SK-N-SH (cell line): Measurements from ENCODE around the gene MEGF6. TPM values are rescaled to one million over a fixed set of nuclear protein-coding genes. Genes with fewer than 3 reads are reported as not detected.

Source experiments
- CTCF ChIA-PET: fragments of 300-600, 350-600 bp; formaldehyde crosslinking; extraction: SDS; loops from one replicate; lab custom pipeline; 2021; lab: Yijun Ruan, JAX
- POLR2A ChIA-PET: fragments of 350-600 bp; sonication (Branson Sonifier 250); formaldehyde crosslinking; extraction: SDS; loops from one replicate; lab custom pipeline; 2020; ENCODE audit warnings: antibody characterized with exemption, inconsistent platforms; lab: Yijun Ruan, JAX
- DNase-seq: peaks from one replicate; pipeline ENCODE4 v3.0.0; 2012
- H2AFZ ChIP-seq: fragments of 200-600 bp; sonication (generic); 2 replicates; pipeline ENCODE4 v1.8.1; 2016; ENCODE audit warnings: antibody characterized with exemption, mild to moderate bottlenecking, low read depth
- H3F3A ChIP-seq: fragments of 200-600 bp; sonication (generic); replicated peaks from 2 replicates; pipeline ENCODE3; 2016; ENCODE audit warnings: antibody characterized with exemption, mild to moderate bottlenecking; ENCODE audit not compliant: insufficient read depth
- H3K27ac ChIP-seq, 2 experiments: fragments of 200-500 bp in 1 of 2; fragments of 200-600 bp in 1 of 2; sonication (Bioruptor generic) in 1 of 2; sonication (generic), shearing (Covaris generic) in 1 of 2; 2 replicates each; pipeline versions ENCODE4 v1.5.1 to v1.6.1; 2014 to 2016; ENCODE audit warnings: low read depth in 2 of 2, inconsistent platforms in 1 of 2, low read length in 1 of 2, mild to moderate bottlenecking in 1 of 2, mixed read lengths in 1 of 2
- H3K27me3 ChIP-seq: fragments of 200-600 bp; sonication (generic), shearing (Covaris generic); 2 replicates; pipeline ENCODE4 v1.6.1; 2016; ENCODE audit warnings: mixed run types; ENCODE audit not compliant: insufficient read depth
- H3K36me3 ChIP-seq, 2 experiments: fragments of 200-500 bp in 1 of 2; fragments of 200-600 bp in 1 of 2; sonication (Bioruptor generic) in 1 of 2; sonication (generic) in 1 of 2; replicated peaks in 1 of 2; 2 replicates each; pipeline versions ENCODE3 to v1.5.1; 2014 to 2016; ENCODE audit warnings: low read length in 1 of 2, mild to moderate bottlenecking in 1 of 2; ENCODE audit not compliant: insufficient read depth in 2 of 2, control insufficient read depth in 1 of 2
- H3K4me1 ChIP-seq, 2 experiments: fragments of 200-500 bp in 1 of 2; fragments of 200-600 bp in 1 of 2; sonication (Bioruptor generic) in 1 of 2; sonication (generic), shearing (Covaris generic) in 1 of 2; 2 replicates each; pipeline versions ENCODE4 v1.5.1 to v1.6.1; 2014 to 2016; ENCODE audit warnings: low read depth in 1 of 2, low read length in 1 of 2, mixed run types in 1 of 2; ENCODE audit not compliant: insufficient read depth in 2 of 2, control insufficient read depth in 1 of 2
- H3K4me2 ChIP-seq: fragments of 200-600 bp; sonication (generic), shearing (Covaris generic); 2 replicates; pipeline ENCODE4 v1.6.1; 2017; ENCODE audit warnings: mixed run types
- H3K4me3 ChIP-seq, 2 experiments: fragments of 200-500 bp in 1 of 2; fragments of 200-600 bp in 1 of 2; sonication (Bioruptor generic) in 1 of 2; sonication (generic), shearing (Covaris generic) in 1 of 2; 2 replicates each; pipeline versions ENCODE4 v1.5.1 to v1.8.1; 2014 to 2016; ENCODE audit warnings: low read depth in 2 of 2, inconsistent platforms in 1 of 2, low read length in 1 of 2, mild to moderate bottlenecking in 1 of 2, mixed read lengths in 1 of 2, moderate library complexity in 1 of 2
- H3K79me2 ChIP-seq: fragments of 200-600 bp; sonication (generic); 2 replicates; pipeline ENCODE4 v1.8.1; 2017; ENCODE audit warnings: mild to moderate bottlenecking; ENCODE audit not compliant: insufficient read depth
- H3K9ac ChIP-seq: fragments of 200-600 bp; sonication (generic); 2 replicates; pipeline ENCODE4 v1.6.1; 2017; ENCODE audit warnings: mixed run types
- H3K9me2 ChIP-seq: fragments of 200-600 bp; sonication (generic); 2 replicates; pipeline ENCODE4 v1.6.1; 2017; ENCODE audit warnings: mixed run types
- H3K9me3 ChIP-seq: fragments of 200-600 bp; sonication (generic); 2 replicates; pipeline ENCODE4 v1.6.1; 2017; ENCODE audit warnings: mixed run types, mild to moderate bottlenecking, moderate library complexity
- H4K20me1 ChIP-seq: fragments of 200-600 bp; sonication (generic); 2 replicates; pipeline ENCODE4 v1.6.1; 2017; ENCODE audit warnings: mild to moderate bottlenecking, mixed run types; ENCODE audit not compliant: insufficient read depth
- ELF1 ChIP-seq: IDR thresholded peaks from 2 replicates; pipeline ENCODE4 v1.4.0; 2012
- EZH2phosphoT487 ChIP-seq: fragments of 200-600 bp; sonication (generic); IDR thresholded peaks from 2 replicates; pipeline ENCODE4 v1.6.1; 2017; ENCODE audit warnings: low read depth, mixed run types, mild to moderate bottlenecking, antibody characterized with exemption, moderate library complexity, borderline replicate concordance
- FOSL2 ChIP-seq: IDR thresholded peaks from 2 replicates; pipeline ENCODE4 v1.4.0; 2012; ENCODE audit warnings: low read depth, mild to moderate bottlenecking, moderate library complexity, borderline replicate concordance
- GABPA ChIP-seq: IDR thresholded peaks from 2 replicates; pipeline ENCODE4 v1.4.0; 2012; ENCODE audit warnings: low read depth, mild to moderate bottlenecking
- JUND ChIP-seq: IDR thresholded peaks from 2 replicates; pipeline ENCODE4 v1.4.0; 2012
- MEF2A ChIP-seq: IDR thresholded peaks from 2 replicates; pipeline ENCODE4 v1.4.0; 2012; ENCODE audit warnings: low read depth, borderline replicate concordance
- MXI1 ChIP-seq: IDR thresholded peaks from 2 replicates; pipeline ENCODE4 v1.6.1; 2012; ENCODE audit warnings: mild to moderate bottlenecking, low read depth, low read length, improper control_type of control experiment
- POLR2AphosphoS5 ChIP-seq: IDR thresholded peaks from 2 replicates; pipeline ENCODE4 v1.6.1; 2012; ENCODE audit warnings: low read depth, low read length
- RAD21 ChIP-seq: IDR thresholded peaks from 2 replicates; pipeline ENCODE4 v1.6.1; 2012; ENCODE audit warnings: mild to moderate bottlenecking, low read length
- RCOR1 ChIP-seq: fragments of 150-350 bp; IDR thresholded peaks from 2 replicates; pipeline ENCODE4 v1.6.1; 2017; ENCODE audit warnings: antibody characterized with exemption, low read length
- RFX5 ChIP-seq: IDR thresholded peaks from 2 replicates; pipeline ENCODE4 v1.6.1; 2012; ENCODE audit warnings: mild to moderate bottlenecking, improper control_type of control experiment, low read length
- SIN3A ChIP-seq: IDR thresholded peaks from 2 replicates; pipeline ENCODE4 v1.6.1; 2012; ENCODE audit warnings: low read depth, mild to moderate bottlenecking, low read length, moderate library complexity, borderline replicate concordance
- SMC3 ChIP-seq: IDR thresholded peaks from 2 replicates; pipeline ENCODE4 v1.6.1; 2012; ENCODE audit warnings: low read depth, low read length, improper control_type of control experiment
- WGBS: methylation state at CpG from one replicate; pipeline ENCODE4 v1.1.6; 2017; ENCODE audit warnings: low lambda C conversion rate; 5-methylcytosine and 5-hydroxymethylcytosine counted together
- polyA plus RNA-seq, 3 experiments: library from polyadenylated mRNA; depleted of rRNA; stranded (reverse); fragments of >200 nt; gene quantifications; 2 replicates each; pipeline ENCODE4 v1.2.3, GENCODE V29; 2012
- TF ChIP-seq, protein P1 (sequence below): fragments of 150-350 bp; IDR thresholded peaks from 2 replicates; pipeline ENCODE4 v1.6.1; 2016; ENCODE audit warnings: mild to moderate bottlenecking, low read depth, low read length
- TF ChIP-seq, protein P2 (sequence below): fragments of 200-600 bp; sonication (generic); IDR thresholded peaks from 2 replicates; pipeline ENCODE4 v1.6.1; 2017; ENCODE audit warnings: antibody characterized with exemption, mild to moderate bottlenecking, moderate library complexity

The MEGF6 gene
- polyA plus RNA-seq, 1 of the 3 experiments (the other 2 are of a cell fraction), result 7.6 TPM

DNA sequence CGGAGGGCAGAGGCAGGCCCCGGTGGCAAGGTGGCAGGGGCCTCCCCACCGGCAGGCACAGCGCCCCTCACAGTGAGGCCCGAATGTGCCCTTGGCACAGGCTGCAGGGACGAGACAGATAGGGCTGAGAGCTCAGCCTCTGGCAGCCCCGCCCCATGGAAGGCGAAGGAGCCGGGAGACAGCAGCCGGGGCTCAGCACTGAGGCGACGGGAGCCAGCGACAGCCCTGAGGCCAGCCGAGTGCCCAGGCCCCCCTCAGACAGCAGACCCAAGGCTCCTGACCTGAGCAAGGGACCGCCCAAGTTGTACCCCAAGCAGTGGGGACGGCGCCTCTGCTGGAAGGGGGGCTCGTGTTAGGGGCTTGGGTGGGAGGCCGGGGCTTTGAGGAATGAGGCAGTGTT lies 113.8 kb downstream of the MEGF6 start:
- Histone ChIP-seq H4K20me1 (no peaks in the 10 kb centered on the region), H3K4me2 (no peak overlapping the region), H3K27me3 (no peaks in the 10 kb centered on the region), H3F3A (no peaks in the 10 kb centered on the region), H3K9ac (no peak overlapping the region), H3K27ac (no peak overlapping the region), H3K4me3 (no peak overlapping the region), H3K79me2 (no peaks in the 10 kb centered on the region), H3K9me3 (no peaks in the 10 kb centered on the region), H3K36me3 (no peaks in the 10 kb centered on the region), H3K9me2 (no peaks in the 10 kb centered on the region), H3K4me1 (peaks cover 4 to 8% of the 10 kb centered on the region in 2 experiments; a peak in 1 of 4 replicates), H2AFZ (no peak overlapping the region)
- ChIA-PET POLR2A (no interaction called here), CTCF (interaction anchor here (2.2 to 4.9 kb wide), 4 partner anchors 44 to 124 kb away, joined by 7 to 28 read pairs (median 18); no protein-coding TSS in a partner anchor)
- TF ChIP-seq MXI1, result no peak
- TF ChIP-seq RCOR1, result no peak
- TF ChIP-seq GABPA, result no peak
- no peak for TF ChIP-seq MEF2A
- TF ChIP-seq RAD21, result no peak
- TF ChIP-seq RFX5, result no peak
- TF ChIP-seq SIN3A, result no peak
- no peak for TF ChIP-seq JUND
- no peak for TF ChIP-seq SMC3
- no peak for DNase-seq
- 74% methylated on average over 3 of the region's 19 CpGs for WGBS

DNA sequence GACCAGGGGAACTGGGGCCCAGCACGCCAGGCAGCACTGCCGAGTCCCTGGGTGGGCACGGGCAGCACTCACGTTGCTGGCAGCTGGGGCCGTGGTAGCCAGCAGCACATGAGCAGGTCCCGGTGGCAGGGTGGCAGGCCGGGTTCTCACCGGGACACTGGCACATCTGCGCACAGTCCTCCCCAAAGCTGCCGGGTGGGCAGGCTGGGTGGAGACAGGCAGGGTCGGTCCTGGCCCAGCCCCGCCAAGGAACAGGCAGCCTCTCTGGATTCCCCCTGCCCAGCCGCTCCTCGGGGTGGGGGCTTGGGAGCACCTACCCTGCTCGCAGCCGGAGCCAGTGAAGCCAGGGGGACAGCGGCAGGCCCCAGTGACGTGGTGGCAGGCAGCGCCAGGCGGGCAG lies 114.4 kb downstream of the MEGF6 start:
- no peaks in the 10 kb centered on the region for H3K27me3 ChIP-seq
- no peaks in the 10 kb centered on the region for H4K20me1 ChIP-seq
- H3K9me2 ChIP-seq, result no peaks in the 10 kb centered on the region
- TF ChIP-seq RAD21, result no peak
- no peak for TF ChIP-seq POLR2AphosphoS5
- no peak for TF ChIP-seq EZH2phosphoT487
- TF ChIP-seq GABPA, result no peak
- no peak for TF ChIP-seq FOSL2
- TF ChIP-seq MEF2A, result no peak
- TF ChIP-seq, protein P1, sequence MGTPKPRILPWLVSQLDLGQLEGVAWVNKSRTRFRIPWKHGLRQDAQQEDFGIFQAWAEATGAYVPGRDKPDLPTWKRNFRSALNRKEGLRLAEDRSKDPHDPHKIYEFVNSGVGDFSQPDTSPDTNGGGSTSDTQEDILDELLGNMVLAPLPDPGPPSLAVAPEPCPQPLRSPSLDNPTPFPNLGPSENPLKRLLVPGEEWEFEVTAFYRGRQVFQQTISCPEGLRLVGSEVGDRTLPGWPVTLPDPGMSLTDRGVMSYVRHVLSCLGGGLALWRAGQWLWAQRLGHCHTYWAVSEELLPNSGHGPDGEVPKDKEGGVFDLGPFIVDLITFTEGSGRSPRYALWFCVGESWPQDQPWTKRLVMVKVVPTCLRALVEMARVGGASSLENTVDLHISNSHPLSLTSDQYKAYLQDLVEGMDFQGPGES, result no peak
- TF ChIP-seq, protein P2, sequence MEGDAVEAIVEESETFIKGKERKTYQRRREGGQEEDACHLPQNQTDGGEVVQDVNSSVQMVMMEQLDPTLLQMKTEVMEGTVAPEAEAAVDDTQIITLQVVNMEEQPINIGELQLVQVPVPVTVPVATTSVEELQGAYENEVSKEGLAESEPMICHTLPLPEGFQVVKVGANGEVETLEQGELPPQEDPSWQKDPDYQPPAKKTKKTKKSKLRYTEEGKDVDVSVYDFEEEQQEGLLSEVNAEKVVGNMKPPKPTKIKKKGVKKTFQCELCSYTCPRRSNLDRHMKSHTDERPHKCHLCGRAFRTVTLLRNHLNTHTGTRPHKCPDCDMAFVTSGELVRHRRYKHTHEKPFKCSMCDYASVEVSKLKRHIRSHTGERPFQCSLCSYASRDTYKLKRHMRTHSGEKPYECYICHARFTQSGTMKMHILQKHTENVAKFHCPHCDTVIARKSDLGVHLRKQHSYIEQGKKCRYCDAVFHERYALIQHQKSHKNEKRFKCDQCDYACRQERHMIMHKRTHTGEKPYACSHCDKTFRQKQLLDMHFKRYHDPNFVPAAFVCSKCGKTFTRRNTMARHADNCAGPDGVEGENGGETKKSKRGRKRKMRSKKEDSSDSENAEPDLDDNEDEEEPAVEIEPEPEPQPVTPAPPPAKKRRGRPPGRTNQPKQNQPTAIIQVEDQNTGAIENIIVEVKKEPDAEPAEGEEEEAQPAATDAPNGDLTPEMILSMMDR, result no peak
- TF ChIP-seq ELF1, result no peak
- H3K4me1 ChIP-seq, result peaks cover 3 to 4% of the 10 kb centered on the region in 2 experiments; a peak in 1 of 4 replicates
- no peaks in the 10 kb centered on the region for H3F3A ChIP-seq
- no peaks in the 10 kb centered on the region for H3K36me3 ChIP-seq
- no peak for DNase-seq
- CTCF ChIA-PET, result interaction anchor here (1.1 to 4.9 kb wide), 5 partner anchors 12 to 125 kb away, joined by 4 to 28 read pairs (median 11); no protein-coding TSS in a partner anchor
- no peak overlapping the region for H3K27ac ChIP-seq
- H3K79me2 ChIP-seq, result no peaks in the 10 kb centered on the region
- no peak overlapping the region for H3K4me3 ChIP-seq
- H3K9ac ChIP-seq, result no peak overlapping the region
- H2AFZ ChIP-seq, result no peak overlapping the region
- no peaks in the 10 kb centered on the region for H3K9me3 ChIP-seq
- no CpG with 5 or more reads among the region's 20 CpGs for WGBS
- H3K4me2 ChIP-seq, result no peak overlapping the region
- POLR2A ChIA-PET, result interaction anchor here (1.1 kb wide), 1 partner anchor 20 kb away, joined by 3 read pairs; no protein-coding TSS in a partner anchor
